ENCODE measurements around the gene RPL7A.
"Not testable (repeated sequence)": the region's sequence is repeated elsewhere in the genome, so short reads cannot be mapped to it uniquely, and the experiment has no call there.

Gene RPL7A

DNA sequence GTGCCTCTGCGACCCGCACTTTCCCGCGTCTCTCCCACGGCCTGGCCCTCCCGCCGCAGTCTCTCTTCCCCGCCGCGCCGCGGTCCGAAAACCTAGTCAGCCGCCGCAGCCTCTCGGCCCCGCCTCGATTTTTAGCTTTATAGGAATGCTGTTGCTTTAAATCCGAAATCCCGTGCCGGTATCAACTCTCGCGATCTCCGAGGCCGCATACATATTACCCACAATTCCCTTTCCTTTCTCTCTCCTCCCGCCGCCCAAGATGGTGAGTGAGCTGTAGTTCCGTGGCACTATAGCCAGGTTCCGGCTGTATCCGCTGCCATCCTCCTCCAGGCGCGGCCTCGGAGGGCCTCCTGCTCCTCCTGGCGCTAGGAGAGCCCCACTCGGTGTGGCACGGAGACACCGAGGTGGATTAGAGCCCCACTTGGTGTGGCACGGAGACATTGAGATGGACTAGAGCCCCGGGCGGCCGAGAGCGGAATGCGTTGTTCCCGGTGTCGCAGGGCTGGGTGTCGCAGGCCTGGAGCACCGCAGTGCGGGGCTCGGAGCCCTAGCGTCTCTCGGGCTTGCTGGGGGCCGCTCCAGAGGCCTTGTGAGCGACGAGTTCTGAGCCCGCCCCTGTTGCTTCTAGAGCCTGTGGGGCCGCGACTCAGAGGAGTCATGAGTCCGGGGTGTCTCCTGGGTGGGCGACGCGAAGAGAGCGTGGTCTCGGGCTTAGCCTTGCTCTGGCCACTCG is at the start of gene RPL7A, which contains the start of gene MED22:
Gene RPL7A, plus strand, starts transcription at position 234 of the 733 bp plus-strand sequence. Its CDS starts 26 bp downstream, at position 260.
Gene MED22, minus strand, starts transcription at position 147 of the 733 bp plus-strand sequence. CDS start 1,469 bp downstream, outside the sequence.
- peak; percentile 81 for DNase-seq

DNA sequence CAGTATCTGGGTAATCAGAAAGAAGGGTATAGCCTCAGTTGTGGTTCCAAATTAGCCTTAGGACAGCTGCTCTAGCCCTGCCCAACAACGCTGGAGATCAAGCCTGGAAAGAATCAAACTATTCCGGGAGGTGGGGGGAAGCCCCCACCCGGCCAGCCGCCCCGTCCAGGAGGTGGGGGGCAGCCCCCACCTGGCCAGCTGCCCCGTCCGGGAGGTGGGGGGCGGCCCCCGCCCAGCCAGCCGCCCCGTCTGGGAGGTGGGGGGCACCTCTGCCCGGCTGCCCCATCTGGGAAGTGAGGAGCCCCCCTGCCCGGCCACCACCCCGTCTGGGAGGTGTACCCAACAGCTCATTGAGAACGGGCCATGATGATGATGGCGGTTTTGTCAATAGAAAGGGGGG is 48.0 kb upstream of the RPL7A start:
- not testable (repeated sequence) for DNase-seq

DNA sequence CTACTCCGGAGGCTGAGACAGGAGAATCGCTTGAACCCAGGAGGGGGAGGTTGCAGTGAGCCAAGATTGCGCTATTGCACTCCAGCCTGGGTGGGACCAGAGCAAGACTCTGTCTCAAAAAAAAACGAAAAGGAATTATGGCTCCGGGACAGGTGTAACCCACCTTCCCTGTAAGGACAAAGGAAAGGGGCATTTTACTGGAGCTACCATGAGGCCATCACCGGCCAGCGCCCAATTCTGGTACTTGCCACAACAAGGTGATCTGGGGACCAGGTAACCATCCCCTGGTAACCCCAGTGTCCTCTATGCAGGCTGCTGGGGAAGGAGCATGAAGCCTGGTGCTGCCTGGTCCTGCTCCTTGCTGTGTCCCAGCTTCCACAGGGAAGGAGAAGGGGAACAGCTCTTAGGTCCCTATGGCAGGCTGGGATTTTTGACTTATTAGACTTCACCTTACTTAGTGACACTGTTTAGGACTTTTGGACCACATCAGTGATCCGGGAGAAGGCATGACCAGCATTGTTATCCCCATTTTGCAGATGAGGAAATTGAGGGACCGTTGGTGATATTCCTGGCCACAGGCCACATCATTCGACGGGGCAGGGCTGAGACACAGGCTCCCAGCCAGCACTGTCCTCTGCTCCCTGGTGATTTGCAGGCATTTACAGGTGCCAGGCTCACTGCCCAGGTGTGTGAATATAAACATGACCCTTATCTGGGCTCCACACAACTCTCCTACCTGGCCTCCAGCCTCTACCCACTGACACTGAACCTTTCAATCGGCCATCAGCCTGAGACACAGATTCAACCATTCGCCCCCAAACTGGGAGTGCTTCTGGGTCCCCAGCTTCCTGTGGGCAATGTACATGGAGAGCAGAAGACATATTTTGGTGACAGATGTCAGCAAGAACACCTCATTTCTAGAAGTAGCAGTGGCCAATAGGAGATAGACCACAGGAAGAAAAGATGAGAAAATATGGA is 46.5 kb upstream of the RPL7A start:
- DNase-seq: no peak

DNA sequence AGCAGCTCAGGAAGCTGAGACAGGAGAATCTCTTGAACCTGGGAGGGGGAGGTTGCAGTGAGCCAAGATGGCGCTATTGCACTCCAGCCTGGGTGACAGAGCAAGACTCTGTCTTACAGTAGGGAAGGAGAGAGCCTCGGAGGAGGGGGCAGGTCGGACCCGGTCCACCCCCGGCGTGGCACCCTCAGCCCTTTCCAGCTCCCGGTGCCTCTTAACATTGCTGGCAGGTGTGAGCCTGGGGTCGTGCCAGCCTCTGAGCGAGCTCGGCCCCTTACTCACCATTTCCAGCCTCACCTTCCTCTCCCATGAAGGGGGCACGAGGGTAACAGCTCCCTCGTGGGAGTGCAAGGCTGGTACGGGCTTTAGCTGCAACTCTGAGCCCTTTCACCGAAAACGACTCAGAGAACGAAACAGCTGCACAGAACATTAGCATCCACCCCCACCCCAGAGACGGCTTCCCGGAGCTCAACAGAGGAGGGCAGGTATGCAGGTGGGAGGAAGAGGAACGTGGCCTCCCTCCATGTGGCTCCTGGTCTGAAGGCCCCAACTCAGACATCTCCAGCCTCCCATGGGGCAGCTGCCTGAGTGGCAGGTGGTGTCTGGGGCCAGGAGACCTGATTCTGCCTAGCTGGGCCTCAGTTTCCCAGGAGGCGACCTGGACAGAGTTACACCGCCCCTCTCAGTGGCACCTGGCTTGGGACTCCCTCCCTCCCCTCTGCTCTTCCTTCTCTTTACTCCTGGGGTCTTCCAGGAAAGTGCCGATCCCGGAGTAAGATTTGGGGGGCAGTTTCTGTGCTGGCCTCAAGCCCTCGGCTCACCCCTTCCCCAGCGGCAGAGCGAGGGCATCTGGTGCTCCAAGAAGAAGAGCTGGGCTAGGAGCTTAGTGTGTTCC is 44.5 kb upstream of the RPL7A start:
- DNase-seq: no peak

DNA sequence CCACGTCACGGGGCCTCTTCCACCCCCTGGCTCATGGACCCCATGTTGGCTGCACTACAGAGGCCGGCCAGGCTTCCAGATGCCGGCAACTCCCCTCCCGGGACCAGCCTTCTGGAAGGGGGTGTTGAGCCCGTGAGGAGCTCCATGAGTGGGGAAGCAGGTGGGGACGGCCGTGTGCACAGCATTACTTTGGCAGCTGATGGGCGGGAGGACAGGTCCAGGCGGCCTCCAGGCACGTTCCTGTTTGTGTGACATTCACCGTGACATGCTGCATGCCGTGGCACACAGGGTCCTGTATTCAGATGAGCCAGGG is 43.9 kb upstream of the RPL7A start:
- DNase-seq: no peak

DNA sequence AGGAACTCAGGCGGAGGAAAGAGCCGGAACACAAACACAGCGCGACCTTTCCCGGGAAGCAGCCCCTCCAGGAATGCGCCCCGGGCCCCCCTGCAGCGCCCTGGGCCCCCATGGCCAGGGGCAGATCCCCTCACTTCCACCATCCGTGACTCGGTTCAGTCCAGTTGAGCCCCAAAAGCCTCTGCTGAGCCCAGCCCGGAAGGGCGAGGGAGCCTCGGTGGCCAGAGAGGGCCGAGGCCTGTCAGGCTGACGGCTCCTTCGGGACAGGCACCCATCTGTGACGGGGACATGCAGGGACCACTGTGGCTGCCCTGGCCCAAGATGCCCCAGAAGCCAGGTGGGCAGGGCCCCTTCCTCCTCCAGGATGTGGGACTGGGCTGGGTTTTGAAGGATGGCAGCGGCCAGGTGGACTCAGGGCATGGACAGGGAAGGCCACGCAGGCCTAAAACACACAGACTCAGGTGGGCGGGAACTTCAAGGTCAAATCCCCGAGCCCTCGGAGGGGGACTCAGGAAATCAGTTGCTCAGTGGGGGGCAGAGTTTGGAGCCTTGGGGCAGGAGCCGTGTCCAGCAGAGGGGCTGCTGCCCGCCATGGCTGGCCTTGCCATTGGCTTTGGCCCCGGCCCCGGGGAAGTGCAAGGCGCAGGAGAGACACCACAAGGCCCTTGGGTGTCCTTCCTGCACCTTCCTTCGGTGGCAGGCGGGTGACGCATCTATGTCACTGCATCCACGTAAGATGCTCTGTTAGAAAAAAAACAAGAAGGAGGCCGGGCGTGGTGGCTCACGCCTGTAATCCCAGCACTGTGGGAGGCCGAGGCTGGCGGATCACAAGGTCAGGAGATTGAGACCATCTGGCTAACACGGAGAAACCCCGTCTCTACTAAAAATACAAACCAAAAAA is 43.3 kb upstream of the RPL7A start:
- DNase-seq: no peak

DNA sequence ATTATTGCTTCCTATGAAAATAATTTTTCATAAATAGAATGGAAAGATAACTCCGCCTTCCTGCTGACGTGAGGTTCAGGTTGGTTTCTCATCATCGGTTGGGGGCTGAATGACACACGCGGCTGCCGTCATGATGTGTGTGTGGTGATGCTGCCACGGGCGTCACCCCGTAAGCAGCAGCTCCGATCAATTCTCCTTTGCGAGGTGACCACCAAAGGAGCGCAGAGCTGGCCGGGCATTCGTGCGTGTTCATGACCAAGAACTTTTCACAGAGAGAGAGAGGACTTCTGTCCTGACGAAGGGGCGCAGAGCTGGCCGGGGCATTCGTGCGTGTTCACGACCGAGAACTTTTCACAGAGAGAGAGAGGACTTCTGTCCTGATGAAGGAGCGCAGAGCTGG is 42.3 kb upstream of the RPL7A start:
- DNase-seq: no peak

DNA sequence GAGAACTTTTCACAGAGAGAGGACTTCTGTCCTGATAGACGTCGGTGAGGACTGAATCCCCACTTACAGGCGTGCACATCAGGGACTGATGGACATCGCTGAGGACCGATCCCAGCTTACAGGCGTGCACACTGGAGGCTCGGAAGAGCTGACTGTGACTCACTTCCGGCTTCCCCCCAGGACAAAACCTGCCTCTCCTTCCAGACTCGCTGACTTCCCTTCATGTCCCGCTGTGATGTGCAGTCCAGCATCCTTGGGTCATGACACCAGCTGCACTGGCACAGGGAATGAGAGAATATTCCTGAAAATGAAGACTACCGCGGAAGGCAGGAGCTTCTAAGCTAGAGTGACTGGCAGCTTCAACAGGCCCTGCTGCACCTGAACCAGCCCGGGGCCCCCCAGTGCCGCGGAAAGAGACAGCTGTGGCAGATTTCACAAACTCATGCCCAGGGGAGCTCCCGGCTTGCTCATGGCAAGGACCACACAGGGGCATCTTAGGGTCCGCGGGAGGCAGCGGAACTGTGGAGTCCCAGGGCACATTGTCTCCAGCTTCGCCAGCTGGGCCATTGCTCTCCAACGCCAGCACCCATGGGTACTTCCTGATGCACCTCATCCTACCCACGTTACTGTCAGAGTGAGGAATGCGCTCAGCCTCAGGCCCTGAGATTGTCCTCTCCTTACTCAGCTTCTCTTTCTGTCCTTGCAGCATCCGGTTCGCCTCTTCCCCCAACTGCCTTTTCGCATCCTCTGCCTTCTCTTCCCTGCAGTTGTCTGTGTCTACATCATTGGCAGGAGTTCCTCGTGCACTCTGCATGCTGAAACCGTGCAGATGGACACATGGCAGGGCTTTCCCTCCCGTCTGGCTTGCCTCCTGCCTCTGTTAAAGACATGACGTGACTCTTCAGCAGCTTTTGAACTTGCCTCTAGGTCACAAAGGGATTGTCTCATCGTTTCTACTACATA is 41.5 kb upstream of the RPL7A start:
- no peak for DNase-seq

DNA sequence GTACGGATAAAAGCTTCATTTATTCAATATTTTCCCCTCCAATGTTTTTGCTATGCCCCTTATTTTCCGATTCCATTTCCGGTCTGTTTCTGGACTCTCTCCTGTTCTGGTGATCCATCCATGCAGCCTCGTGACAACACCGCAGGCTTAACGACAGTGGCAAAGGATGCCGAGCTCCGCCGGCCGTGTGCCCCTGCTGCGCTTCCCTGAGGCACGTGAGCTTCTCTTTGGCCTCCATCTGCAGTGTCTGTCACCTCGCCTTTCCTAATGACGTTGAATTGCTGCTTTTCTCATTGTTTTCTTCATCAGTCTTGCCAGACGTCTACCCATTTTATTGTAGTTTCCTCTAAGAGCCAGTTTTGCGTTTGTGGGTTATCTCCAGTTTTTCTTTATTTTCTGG is 40.7 kb upstream of the RPL7A start:
- no peak for DNase-seq

DNA sequence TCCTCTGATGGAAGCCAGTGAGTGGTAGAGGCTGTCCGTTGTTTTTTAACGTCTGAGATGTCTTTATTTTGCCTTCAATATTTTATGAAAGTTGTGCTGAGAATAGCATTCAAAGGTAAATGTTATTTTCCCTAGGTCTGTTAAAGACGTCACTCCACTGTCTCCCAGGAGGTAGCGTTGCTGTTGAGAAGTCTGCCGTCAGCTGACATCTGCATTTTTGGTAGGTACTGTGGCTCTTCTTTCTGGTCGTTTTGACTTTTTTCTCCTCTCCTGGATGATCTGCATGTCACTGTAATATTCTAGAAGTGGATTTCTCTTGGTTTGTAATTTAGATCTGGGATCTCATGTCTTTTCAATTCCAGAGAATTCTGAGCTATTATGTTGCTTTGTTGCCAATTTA is 38.4 kb upstream of the RPL7A start:
- DNase-seq: no peak

DNA sequence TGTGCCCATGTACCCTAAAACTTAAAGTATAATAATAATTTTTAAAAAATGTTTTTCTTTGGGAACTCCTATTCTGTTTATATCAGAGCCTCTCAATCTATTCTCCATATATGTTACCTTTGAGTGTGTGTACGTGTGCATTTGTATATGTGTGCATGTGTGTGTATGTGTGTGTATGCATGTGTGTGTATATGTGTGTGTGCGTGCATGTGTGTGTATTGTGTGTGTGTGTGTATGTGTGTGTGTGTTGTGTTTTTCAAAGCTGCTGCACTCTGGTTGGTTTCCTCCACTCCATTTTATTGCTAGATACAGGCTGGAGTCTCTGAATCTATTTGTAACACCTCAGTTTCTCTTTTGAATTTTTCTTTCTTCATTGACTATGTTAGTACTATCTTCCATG is 32.0 kb upstream of the RPL7A start:
- no peak for DNase-seq

DNA sequence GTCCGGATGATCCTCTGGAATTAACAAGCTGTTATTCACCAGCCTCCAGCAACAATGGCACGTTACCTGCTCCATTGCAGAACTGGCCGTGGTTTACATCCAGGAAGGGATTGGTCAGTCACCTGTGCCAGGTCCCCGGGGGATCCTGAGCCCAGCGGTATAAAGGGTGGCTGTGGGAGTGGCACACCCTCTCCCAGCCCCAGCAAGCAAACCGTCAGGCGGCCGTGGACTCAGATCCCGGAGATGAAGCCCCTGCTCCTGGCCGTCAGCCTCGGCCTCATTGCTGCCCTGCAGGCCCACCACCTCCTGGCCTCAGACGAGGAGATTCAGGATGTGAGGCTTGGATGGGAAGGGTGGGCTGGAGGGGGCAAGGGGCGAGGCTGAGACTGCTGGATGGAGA is 30.5 kb upstream of the RPL7A start:
- DNase-seq: not testable (repeated sequence)

DNA sequence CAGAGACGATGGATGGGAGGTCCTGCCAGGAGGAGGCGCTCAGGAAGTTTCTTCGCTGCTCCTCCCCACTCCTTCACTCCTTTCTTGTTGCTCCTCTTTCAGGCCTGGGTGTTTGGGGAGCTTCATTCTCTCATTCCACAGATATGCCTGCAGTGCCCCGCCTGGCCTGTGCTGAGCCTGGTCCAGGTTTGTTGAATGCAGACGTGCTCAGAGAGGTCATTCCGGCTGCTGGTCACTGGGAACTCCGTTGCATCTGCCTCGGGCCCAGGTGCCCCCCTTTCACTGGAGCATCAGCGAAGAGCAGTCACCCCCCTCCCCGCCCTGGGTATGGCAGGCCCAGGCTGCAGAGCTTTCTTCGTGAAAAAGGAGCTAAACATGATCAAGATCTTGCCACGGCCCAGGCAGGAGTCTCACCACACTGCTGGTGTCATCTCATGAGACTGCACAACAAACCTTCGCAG is 27.6 kb upstream of the RPL7A start:
- no peak for DNase-seq

DNA sequence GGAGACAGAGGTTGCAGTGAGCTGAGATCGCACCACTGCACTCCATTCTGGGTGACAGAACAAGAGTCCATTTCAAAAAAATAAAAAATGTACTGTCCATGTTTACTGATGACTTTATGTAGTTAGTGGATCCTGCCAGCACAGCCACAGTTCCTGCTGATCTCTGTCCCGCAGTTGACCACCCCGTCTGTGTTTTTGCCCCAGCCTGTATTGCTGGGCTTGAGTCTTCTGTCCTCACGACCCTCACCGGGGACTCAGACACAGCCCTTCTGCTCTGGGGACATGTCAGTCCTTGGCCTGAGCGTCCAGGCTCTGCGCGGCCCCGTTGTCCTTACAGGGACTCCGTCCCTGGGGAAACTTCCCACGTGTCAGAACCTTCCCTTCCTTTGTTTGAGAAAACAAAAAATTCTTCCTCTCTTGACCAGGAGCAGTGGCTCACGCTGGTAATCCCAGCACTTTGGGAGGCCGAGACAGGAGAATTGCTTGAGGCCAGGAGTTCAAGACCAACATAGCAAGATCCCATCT is 26.5 kb upstream of the RPL7A start:
- no peak for DNase-seq

DNA sequence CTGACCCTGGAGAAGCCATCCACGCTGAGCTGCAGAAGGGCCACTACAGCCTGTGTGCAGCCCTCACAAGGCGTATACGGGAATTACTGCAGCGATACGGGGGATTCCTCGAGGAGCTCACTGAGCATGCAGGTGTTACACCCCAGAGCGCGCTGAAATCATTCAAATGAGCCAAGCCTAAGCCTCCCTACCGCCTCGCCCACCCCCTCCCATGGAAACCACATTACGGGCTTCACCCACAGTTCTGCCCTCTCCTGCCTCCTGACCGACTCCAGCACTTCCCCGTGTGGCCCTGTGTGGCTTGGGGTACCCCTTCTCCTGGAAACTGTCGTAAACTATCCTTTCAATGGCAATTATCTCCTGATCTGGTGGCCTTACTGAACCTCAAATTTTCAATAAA is 25.3 kb upstream of the RPL7A start:
- DNase-seq: no peak

DNA sequence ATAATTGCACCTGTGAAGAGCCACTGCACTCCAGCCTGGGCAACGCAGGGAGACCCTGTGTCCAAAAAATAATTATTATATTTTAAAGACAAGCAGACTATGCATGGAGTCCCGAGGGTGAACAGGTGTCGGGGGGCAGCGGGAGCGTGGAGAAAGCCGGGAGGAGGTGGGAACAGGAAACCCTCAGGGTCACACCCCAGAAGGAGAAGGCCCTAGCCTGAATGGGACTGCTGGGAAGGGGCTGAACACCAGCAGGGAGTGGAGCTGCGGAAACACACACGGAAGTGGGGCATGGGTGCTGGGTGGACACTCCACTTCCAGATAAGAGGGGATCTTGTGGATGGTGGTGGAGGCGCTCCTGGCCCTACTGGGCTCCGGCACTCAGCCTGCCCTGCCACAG is 24.8 kb upstream of the RPL7A start:
- no peak for DNase-seq

DNA sequence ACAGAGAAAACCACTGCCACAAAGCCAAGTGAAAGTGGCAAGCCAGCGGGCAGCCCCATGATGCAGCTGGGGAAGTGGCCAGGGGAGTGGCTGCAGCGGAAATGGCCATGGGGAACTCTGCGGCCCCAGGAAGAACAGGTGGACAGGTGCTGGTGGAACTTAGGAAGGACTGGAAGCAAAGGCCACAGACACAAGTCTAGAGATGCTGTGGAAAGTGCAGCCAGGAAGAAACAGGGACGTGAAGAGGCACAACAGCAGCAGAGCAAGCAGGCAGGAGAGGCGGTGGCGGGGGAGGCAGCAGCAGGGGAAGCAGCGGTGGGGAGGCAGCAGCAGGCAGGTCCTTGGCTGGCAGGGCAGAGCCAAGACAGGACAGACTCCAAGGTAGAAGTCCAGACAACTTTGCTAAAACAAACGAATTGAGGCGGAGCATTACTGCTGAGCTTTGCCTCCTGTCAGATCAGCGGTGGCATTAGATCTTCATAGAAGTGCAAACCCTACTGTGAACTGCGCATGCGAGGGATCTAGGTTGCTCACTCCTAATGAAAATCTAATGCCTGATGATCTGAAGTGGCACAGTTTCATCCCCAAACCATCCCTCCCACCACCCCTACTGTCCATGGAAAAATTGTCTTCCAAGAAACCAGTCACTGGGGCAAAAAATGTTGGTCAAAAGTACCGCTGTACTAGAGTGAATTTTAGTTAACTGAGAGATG is 23.9 kb upstream of the RPL7A start:
- no peak for DNase-seq

DNA sequence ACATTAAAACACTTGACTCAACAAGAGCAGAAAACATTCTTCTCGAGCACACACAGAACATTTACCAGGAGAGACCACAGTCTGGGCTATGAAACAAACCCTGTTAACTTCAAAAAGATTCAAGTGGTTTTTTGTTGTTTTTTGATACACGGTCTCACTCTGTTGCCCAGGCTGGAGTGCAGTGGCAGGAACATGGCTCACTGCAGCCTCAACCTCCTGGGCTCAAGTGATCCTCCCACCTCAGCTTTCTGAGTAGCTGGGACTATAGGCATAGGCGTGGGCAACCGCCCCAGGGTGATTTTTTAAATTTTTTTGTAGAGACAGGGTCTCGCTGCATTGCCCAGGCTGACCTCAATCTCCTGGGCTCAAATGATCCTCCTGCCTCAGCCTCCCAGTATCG is 21.0 kb upstream of the RPL7A start:
- not testable (repeated sequence) for DNase-seq

DNA sequence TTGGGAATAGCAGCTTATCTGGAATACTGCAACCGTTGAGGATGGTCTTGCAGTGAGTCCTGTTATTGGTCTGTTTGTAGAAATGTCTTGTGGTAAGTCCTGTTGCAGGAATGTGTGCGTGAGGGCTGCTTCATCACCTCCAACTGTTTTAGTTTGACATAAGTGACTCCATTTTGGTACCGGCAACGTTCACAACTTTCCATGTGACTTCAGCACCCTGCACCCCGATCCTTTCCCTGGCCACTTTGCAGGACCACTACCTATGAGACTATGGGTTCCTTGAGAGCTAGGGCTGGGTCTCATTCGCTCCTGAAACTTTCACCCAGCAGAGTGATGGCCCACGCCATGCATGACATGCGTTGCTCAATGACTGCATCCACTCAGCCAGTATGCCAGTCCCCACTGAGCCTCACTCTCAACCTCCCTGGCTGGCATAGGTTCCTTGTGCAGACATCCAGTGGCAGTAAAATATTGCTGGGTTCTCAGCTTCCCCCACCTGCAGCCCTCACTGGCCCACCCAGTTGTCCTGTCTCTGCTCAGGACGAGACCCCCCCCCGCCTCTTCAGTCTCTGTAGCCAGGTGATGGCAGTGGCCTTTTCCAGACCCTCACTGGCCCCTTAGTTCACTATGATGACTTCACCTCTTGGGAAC is 20.1 kb upstream of the RPL7A start:
- DNase-seq: no peak

Data from NCI-H187 treated with DMSO at 0.1 percent for 48 hours (cell line).